Central memory CD8-positive, alpha-beta T cell (primary cell): ENCODE measurements around the gene CDR2.

ENCODE experiments used
- ATAC-seq: fragments of 150-1000 bp; cut with Tn5 transposase; replicated peaks from 2 replicates; pipeline ENCODE4 v1.10.0; 2022; ENCODE audit warnings: mild to moderate bottlenecking, moderate FRiP score, moderate number of reproducible peaks; ENCODE audit not compliant: poor library complexity, severe bottlenecking; ENCODE audit errors: extremely low read depth
- DNase-seq, 2 donors: peaks; one replicate each; pipeline ENCODE4 v3.0.0; 2021; ENCODE audit warnings: low spot score in 2 of 2
- H3K27ac Mint-ChIP-seq: one replicate; pipeline ENCODE4 v1.8.0; 2022; ENCODE audit warnings: low read depth, mild to moderate bottlenecking, moderate library complexity, mixed read lengths
- H3K27me3 Mint-ChIP-seq: one replicate; pipeline ENCODE4 v1.8.0; 2022; ENCODE audit warnings: mixed read lengths
- H3K36me3 Mint-ChIP-seq: one replicate; pipeline ENCODE4 v1.8.0; 2022; ENCODE audit warnings: mild to moderate bottlenecking, moderate library complexity, mixed read lengths; ENCODE audit not compliant: insufficient read depth
- H3K4me1 Mint-ChIP-seq: one replicate; pipeline ENCODE4 v1.8.0; 2022; ENCODE audit warnings: mixed read lengths
- H3K4me3 Mint-ChIP-seq: one replicate; pipeline ENCODE4 v1.8.0; 2022; ENCODE audit warnings: mild to moderate bottlenecking, moderate library complexity, mixed read lengths
- H3K9me3 Mint-ChIP-seq: one replicate; pipeline ENCODE4 v1.8.0; 2022; ENCODE audit warnings: mixed read lengths

The CDR2 gene

DNA sequence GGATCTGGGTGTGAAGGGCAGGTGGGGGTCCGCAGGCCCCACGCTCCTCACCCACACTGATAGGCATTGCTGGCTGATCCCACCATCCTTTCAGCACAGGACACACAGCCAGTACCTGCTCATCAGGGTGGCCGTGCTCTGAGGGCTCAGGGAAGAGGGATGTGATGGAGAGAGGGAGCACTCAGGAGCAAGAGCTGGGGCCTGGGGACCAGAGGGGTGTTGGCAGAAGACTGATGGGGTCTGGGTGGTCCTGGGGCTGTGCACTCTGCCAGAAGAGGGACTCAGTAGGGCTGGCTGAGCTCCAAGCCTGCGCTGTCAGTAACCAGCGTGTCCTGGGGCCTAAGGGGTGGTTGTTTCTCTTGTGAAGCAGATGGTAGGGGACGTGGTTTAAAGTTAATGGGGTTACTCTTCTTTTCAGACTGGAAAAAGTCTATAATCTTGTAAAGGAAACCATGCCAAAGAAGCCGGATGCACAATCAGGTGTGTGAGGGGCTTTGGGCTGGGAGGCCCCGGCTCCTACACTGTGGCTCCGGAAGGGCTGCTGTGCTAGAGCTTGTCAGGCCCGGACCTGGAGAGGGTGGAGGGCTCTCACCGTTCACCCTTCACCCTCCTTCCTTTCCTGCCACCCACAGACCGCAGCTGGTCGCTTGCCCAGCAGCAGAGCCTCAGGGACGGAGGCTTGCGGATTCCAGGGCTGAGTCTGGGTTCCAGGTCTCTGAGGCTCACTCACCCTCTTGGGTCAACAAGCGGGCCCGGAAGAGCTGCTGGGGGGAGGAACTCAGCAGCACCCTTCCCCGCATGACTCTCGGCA, 49.4 kb downstream of the CDR2 start:
- no peaks in the 10 kb centered on the region for H3K27me3 Mint-ChIP-seq
- H3K4me3 Mint-ChIP-seq, result no peak overlapping the region
- peaks cover 42% of the 10 kb centered on the region for H3K36me3 Mint-ChIP-seq
- no peaks in the 10 kb centered on the region for H3K9me3 Mint-ChIP-seq
- DNase-seq (no peak), ATAC-seq (no peak)
- peak overlapping the region; percentile 79 for H3K27ac Mint-ChIP-seq
- H3K4me1 Mint-ChIP-seq, result peaks cover 11% of the 10 kb centered on the region

GRCh38 chr16:22323959-22324786, 50.2 kb downstream of the CDR2 start:
- Mint-ChIP-seq H3K4me3 (no peak overlapping the region), H3K4me1 (peaks cover 11% of the 10 kb centered on the region), H3K27me3 (no peaks in the 10 kb centered on the region), H3K9me3 (no peaks in the 10 kb centered on the region), H3K27ac (peak overlapping the region; percentile 81), H3K36me3 (peaks cover 46% of the 10 kb centered on the region)
- no peak for ATAC-seq
- no peak for DNase-seq

DNA sequence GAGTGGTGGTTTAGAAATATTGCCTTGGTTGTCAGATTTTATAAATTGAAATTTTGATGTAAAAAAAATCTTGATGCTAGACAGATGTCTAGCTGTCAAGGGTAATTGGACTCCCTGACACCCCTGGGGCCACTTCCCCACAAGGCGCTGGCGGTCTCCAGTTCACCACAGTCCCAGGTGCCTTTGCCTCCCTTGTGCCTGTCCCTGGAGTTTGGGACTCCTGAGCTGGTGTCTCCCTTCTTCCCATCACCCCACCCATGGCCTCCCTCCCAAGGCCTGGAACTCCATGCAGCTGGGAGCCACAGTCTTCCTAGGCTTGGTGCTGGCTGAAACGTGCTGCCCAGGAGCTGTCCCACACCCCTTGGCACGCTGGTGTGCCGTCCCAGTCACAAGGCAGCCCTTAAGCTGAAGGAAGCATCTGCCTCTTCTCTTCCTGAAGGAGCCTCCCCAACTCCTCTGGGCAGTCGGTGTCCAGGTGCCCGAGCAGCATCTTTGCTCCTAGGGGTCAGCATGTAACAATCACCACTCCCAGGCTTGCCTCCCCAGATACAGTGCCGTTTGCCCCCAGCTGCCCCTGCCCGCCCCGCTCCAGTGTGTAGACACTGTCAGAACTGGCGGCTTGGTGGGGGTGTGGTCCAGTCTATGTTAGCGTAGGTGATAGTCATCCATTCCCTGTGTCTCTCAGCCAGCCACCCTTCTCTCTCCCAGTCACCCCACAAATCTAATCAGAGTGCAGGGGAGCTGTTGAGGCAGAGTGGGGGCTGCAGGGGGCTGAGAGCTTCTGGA, 51.1 kb downstream of the CDR2 start:
- Mint-ChIP-seq H3K4me3 (no peak overlapping the region), H3K4me1 (peaks cover 11% of the 10 kb centered on the region), H3K36me3 (peaks cover 47% of the 10 kb centered on the region), H3K27ac (peak overlapping the region; percentile 81), H3K27me3 (no peaks in the 10 kb centered on the region), H3K9me3 (no peaks in the 10 kb centered on the region)
- ATAC-seq (no peak), DNase-seq (no peak)

- H3K36me3 Mint-ChIP-seq, result peaks cover 49% of the 10 kb centered on the region
- peaks cover 11% of the 10 kb centered on the region for H3K4me1 Mint-ChIP-seq
- H3K27ac Mint-ChIP-seq, result no peak overlapping the region
- no peaks in the 10 kb centered on the region for H3K9me3 Mint-ChIP-seq
- DNase-seq (no peak), ATAC-seq (no peak)
- no peak overlapping the region for H3K4me3 Mint-ChIP-seq
- H3K27me3 Mint-ChIP-seq, result no peaks in the 10 kb centered on the region
Observed at GRCh38 chr16:22322741-22323140, 51.7 kb downstream of the CDR2 start.

DNA sequence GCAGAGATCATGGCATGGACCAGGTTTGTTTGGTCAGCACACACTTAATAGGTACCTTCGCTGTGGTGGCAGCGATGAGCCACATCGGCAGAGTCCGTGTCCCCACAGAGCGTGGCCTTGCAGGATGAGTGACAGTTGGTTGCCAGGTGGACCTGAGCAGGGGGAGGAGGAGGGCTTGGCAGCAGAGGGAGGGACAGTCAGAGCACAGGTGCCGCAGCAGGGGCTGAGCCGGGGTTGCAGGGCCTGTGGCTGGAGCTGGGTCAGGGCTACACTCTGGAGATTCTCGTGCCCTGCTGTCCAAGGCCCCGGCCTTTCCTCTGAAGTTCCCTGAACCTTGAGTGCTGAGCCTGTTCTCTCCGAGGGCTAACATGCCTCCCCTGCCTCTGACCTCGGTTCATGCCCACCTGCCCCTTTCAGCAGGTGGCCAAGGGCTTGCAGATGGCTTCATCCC, 52.4 kb downstream of the CDR2 start:
- ATAC-seq (no peak), DNase-seq (no peak)
- Mint-ChIP-seq H3K4me1 (peaks cover 11% of the 10 kb centered on the region), H3K27ac (no peak overlapping the region), H3K9me3 (no peaks in the 10 kb centered on the region), H3K27me3 (no peaks in the 10 kb centered on the region), H3K36me3 (peaks cover 55% of the 10 kb centered on the region), H3K4me3 (no peak overlapping the region)

DNA sequence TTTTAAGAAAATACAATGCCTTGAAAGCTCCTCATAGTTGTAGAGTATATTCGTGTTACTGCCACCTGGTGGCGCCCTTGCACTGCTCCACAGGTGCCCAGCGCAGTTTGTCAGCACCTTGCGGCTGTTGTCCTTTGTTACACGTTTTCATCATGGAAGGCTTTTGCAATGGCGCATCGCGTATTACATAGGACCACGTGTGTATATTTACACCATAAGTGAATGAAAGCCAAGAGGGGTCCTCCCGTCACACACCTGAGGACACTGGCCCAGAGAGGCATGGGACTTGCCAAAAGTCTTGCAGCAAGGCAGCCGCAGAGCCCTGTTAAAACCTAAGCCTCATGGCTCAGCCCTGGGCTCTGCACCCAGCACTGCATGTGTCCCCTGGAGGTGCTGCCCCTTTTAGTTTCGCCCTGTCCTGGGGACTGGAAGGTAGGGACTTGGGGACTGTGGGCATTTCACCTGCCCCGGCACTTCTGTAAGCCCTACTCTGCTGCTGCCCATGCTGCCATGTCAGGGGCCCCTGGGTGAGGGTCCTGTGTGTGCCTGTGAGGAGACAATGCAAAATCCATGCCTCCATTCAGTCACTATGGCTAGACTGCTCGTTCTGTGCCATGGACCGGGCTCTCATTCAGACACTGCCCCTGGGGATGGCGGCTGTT, 52.9 kb downstream of the CDR2 start:
- ATAC-seq (peak; percentile 69), DNase-seq (peak; percentile 56 to 57)
- no peak overlapping the region for H3K27ac Mint-ChIP-seq
- peaks cover 11% of the 10 kb centered on the region for H3K4me1 Mint-ChIP-seq
- no peaks in the 10 kb centered on the region for H3K9me3 Mint-ChIP-seq
- peaks cover 52% of the 10 kb centered on the region for H3K36me3 Mint-ChIP-seq
- H3K27me3 Mint-ChIP-seq, result no peaks in the 10 kb centered on the region
- no peak overlapping the region for H3K4me3 Mint-ChIP-seq

GRCh38 chr16:22320572-22321339, 53.7 kb downstream of the CDR2 start:
- ATAC-seq (no peak), DNase-seq (no peak)
- peaks cover 11% of the 10 kb centered on the region for H3K4me1 Mint-ChIP-seq
- H3K9me3 Mint-ChIP-seq, result no peaks in the 10 kb centered on the region
- H3K36me3 Mint-ChIP-seq, result peaks cover 55% of the 10 kb centered on the region
- no peak overlapping the region for H3K4me3 Mint-ChIP-seq
- H3K27ac Mint-ChIP-seq, result no peak overlapping the region
- H3K27me3 Mint-ChIP-seq, result no peaks in the 10 kb centered on the region

DNA sequence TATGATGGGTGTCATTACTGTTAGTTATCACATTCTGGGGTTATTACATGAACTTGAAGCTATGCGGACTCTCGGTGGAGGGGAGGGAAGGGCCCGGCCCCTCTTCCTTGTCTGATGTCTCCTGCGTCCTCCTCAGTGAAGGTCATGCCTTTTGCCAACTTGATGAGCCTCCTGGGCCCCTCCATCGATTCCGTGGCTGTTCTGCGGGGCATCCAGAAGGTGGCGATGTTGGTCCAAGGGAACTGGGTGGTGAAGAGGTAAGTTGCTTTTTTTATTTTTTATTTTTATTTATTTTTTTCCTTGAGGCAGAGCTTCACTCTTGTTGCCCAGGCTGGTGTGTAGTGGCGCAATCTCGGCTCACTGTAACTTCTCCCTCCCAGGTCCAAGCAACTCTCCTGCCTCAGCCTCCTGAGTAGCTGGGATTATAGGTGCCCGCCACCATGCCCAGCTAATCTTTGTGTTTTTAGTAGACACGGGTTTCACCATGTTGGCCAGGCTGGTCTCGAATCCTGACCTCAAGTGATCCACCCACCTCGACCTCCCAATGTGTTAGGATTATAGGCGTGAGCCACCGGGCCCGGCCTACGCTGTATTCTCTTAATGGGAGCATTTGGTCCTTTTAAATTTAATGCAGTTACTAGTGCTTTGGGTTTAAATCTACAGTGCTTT, 55.6 kb downstream of the CDR2 start:
- Mint-ChIP-seq H3K27me3 (no peaks in the 10 kb centered on the region), H3K9me3 (no peaks in the 10 kb centered on the region), H3K27ac (no peak overlapping the region), H3K4me3 (no peak overlapping the region), H3K36me3 (peaks cover 54% of the 10 kb centered on the region), H3K4me1 (peaks cover 11% of the 10 kb centered on the region)
- DNase-seq (peak; percentile 39 to 58), ATAC-seq (no peak)

- no peak overlapping the region for H3K27ac Mint-ChIP-seq
- H3K9me3 Mint-ChIP-seq, result no peaks in the 10 kb centered on the region
- no peaks in the 10 kb centered on the region for H3K27me3 Mint-ChIP-seq
- H3K36me3 Mint-ChIP-seq, result peaks cover 59% of the 10 kb centered on the region
- ATAC-seq, result no peak
- no peak for DNase-seq
- H3K4me3 Mint-ChIP-seq, result peak overlapping the region; percentile 23
- H3K4me1 Mint-ChIP-seq, result peaks cover 16% of the 10 kb centered on the region
Observed at GRCh38 chr16:22317625-22318024, 56.8 kb downstream of the CDR2 start.

- H3K4me1 Mint-ChIP-seq, result peaks cover 16% of the 10 kb centered on the region
- peak overlapping the region; percentile 23 for H3K4me3 Mint-ChIP-seq
- ATAC-seq, result no peak
- no peaks in the 10 kb centered on the region for H3K27me3 Mint-ChIP-seq
- no peak overlapping the region for H3K27ac Mint-ChIP-seq
- peaks cover 62% of the 10 kb centered on the region for H3K36me3 Mint-ChIP-seq
- no peaks in the 10 kb centered on the region for H3K9me3 Mint-ChIP-seq
- DNase-seq, result no peak
Observed at GRCh38 chr16:22317001-22317530, 57.4 kb downstream of the CDR2 start.

DNA sequence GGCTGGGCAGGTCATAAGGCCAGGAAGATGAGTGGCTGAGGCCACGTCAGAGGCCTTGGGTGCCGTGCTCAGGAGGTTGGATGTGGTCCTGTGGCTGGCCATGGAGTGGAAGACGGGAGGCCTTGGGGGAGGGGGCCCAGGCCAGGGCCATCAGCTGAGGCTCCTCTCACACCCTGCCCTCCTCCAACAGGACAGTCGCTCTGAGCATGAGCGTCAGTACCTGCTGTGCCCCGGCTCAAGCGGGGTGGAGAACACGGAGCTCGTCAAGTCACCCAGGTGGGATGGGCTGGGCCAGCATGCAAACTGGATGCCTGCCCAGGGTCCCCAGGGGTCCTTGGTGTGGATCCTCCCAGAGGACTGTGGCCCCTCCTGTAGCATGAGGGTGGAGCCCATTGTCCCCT, 58.0 kb downstream of the CDR2 start:
- peaks cover 68% of the 10 kb centered on the region for H3K36me3 Mint-ChIP-seq
- H3K4me3 Mint-ChIP-seq, result no peak overlapping the region
- H3K4me1 Mint-ChIP-seq, result peaks cover 15% of the 10 kb centered on the region
- no peaks in the 10 kb centered on the region for H3K27me3 Mint-ChIP-seq
- ATAC-seq (no peak), DNase-seq (no peak)
- no peaks in the 10 kb centered on the region for H3K9me3 Mint-ChIP-seq
- no peak overlapping the region for H3K27ac Mint-ChIP-seq
